NCI-H146 treated with DMSO at 0.1 percent for 48 hours (cell line): Measurements from ENCODE around the gene PMEL.
"Not testable (repeated sequence)": the region's sequence is repeated elsewhere in the genome, so short reads cannot be mapped to it uniquely, and the experiment has no call there.

ENCODE experiments used
- DNase-seq: peaks from one replicate; lab custom pipeline; 2025; ENCODE audit not compliant: unreplicated experiment; lab: John Stamatoyannopoulos, UW

The PMEL gene

DNA sequence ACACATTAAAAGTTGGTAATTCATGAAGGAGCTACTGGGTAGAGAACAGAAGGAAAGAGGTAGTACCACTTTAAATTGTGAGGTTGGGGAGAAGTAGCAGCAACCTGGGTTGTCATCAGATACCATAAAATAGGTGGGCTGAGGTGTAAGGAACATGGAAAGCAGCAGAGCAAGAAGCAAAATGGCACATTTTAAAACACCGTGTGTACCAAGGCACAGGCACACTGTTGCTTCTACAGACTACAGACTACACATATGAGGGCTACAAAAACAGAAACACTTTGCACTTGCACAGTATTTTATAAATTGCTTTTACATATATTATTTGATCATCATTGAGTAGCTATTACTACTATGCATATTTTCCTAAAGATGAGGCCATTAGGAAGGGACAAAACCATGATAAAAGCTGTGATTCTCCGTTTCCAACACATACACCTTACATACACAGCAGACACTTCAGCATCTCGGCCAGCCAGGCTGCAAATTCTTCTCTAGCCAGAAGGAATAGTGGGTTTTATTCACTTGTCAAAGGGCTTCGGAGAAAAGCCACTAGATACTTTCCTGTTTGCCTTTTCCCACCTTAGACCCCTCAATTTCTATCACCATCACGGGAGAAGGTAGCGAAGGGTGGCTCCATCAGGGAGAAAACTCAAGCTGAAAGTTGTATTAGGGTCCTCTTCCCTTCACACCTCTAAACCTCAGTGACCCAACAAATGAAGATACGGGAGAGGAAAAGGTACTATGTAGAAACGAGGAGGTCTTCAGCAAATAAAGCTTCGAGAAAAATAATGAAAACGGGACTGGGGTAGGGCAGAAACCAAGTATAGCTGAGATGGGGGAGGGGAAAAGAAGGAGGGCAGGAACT is 39.7 kb downstream of the PMEL start:
- no peak for DNase-seq

DNA sequence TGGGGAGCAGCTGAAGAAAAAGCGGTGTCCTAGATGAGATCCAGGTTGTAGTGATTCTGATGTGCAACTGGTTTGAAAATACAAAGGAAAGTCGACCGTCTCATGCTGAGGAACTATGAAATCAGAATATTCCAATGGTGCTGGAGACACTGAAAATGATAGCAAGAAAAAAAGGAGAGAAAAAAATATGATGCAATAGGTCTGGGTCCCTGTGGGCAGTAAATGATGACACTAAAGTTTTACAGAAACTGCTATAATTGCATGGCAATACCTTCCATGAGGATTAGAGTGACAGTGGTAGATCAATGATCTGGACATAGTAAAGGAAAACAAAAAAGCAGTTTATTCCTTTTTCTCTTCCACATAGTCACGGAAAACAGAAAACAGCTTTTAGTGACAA is 40.5 kb downstream of the PMEL start:
- no peak for DNase-seq

DNA sequence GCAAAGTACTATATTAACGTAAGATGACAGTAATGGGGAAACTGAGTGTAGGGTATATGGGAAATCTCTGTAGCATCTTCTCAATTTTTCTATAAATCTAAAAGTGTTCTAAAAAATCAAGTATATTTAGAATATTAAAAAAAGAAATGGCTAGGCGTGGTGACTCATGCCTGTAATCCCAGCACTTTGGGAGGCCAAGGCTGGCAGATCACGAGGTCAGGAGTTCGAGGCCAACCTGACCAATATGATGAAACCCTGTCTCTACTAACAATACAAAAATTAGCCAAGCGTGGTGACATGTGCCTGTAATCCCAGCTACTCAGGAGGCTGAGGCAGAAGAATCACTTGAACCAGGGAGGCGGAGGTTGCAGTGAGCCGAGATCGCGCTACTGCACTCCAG is 42.2 kb downstream of the PMEL start:
- not testable (repeated sequence) for DNase-seq

DNA sequence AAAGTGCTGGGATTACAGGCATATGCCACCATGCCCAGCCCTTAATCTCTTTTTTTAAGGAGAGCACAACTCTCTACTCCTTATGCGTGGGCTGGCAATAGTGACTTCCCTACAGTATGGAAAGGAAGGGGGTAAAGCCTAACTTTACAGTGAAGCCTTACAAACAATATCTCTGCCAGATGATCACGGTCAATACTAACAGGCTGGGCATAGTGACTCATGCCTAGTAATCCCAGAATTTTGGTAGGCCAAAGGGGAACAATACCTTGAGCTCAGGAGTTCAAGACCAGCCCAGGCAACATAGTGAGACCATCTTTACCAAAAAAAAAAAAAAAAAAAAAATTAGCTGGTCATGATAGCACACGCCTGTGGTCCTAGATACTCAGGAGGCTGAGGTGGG is 43.7 kb downstream of the PMEL start:
- DNase-seq = no peak

DNA sequence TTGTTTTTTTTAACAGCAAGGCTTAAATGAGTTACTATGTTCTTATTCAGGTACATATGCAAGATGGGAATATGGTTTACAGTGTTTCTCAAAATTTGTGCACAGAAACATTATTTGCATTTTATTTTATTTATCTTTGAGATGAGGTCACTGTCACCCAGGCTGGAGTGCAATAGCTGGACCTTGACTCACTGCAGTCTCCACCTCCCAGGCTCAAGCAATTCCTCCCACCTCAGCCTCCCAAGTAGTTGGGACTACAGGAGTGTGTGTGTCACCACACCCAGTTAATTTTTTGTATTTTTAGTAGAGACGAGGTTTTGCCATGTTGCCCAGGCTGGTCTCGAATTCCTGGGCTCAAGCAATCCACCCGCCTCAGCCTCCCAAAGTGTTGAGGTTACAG is 46.8 kb downstream of the PMEL start:
- DNase-seq = not testable (repeated sequence)

DNA sequence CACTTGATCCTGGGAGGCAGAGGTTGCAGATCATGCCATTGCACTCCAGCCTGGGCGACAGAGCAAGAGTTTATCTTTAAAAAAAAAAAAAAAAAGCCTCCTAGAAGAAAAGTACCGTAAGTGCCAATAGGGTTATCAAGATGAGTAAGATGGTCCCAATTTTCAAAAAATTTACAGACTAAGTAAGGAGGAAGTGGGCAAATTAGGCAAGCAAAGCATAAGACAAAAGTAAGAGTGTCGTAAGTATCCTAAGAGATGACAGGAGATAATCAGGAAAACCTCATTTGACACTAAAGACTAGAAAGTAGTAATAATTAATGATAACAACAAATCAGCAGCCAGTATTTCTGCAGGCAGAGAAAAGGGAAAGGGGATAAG is 50.4 kb downstream of the PMEL start:
- no peak for DNase-seq

DNA sequence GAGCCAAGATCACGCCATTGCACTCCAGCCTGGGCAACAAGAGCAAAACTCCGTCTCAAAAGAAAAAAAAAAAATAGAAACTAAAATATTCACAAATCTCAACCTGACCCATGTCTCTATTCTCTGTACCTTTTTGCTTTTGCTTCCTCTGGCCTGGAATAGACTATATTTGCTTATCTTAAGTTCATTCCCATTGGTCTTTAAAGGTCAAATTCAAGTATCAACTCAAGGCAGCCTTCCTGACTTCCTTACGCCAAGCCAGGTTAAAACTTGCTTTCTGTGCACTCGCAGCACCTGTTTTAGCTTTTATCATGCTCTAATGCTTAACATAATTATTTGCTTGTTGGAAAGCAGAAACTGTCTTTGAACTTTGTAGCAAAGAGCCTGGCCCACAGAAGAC is 52.9 kb downstream of the PMEL start:
- DNase-seq = no peak

DNA sequence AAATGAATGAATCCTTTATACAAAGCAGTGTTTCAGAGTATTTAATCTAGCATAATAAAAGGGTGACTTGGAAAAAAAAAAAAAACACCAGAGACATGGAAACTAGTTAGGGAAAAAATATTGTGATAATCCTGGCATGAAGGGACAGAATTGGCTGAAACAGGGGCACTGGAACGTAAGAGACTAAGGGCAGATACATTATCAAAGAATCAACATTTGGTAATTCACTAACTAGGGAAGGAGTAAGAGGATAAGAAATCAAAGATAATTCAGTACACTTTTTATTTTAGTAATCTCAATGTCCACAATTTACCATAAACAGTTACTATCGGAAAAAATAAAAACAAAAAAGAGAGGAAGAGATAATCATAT is 56.3 kb downstream of the PMEL start:
- no peak for DNase-seq

DNA sequence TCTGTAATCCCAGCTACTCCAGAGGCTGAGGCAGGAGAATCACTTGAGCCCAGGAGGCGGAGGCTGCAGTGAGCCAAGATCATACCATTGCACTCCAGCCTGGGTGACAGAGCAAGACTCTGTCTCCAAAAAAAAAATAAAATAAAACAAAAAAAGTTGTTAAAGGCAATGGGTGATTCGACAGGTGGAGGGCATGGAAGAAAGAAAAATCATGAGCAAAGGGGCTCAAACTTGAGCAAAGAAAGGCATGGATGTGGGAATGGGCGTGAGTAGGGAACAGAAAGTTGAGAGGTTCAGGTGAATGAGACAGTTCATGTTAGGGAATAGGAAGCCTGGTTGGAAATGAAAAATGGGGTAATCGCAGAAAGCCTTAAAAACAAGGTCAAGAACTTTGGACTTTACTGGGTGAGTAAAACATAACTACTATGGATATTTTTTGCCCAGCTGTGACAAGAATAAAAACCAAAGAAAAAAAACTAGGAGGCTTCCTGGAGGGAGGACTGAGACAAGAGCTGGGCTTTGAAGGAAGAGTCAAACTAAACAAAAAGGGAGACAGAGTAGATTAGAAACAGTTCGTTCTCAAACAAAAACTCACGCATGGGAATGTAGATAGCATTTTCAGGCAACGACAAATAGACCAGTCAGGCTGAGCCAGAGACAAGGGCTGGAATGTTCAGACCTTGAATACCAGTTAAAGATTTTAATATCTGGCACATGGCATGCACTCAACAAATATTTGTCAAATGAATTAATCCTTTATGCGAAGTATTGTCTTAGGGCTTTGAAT is 56.9 kb downstream of the PMEL start:
- no peak for DNase-seq

DNA sequence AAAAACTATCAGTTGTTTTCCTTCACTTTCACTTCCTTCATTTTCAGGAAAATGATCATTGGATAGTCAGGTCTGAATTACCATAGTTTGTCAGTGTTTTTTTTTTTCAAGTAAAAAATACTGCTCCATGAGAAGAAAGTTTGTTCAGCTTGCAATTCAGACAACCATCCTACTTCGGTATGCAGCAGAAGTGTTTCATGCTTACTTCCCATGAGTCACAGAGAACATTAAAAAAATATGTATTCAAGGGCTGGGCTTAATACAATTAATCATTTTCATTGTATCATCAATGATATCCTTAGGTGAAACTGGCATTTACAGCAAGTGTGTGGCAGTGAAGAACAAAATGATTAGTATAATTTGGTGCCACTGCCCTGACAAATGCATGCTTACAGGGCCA is 59.8 kb downstream of the PMEL start:
- no peak for DNase-seq
